HCT116 (cell line): ENCODE results near the gene SLC15A5. TPM values are rescaled to one million over a fixed set of nuclear protein-coding genes. Genes with fewer than 3 reads are reported as not detected.

Experiments
- ATAC-seq: fragments of 200-7000 bp; cut with Tn5 transposase; 2 replicates; pipeline ENCODE4 v1.9.1; 2020; ENCODE audit warnings: mild to moderate bottlenecking, moderate library complexity
- BruUV-seq: library from RNA; stranded (reverse); fragments of 400-500 nt; replicated peaks from 2 replicates; lab custom pipeline; 2021; lab: Mats Ljungman, UMichigan
- CTCF ChIA-PET: fragments of 300-600 bp; sonication (Branson Sonifier 250); formaldehyde crosslinking; loops from one replicate; lab custom pipeline; 2021; ENCODE audit warnings: antibody characterized with exemption; lab: Charles Lee
- POLR2A ChIA-PET: fragments of 300-600, 350-600 bp; sonication (Branson Sonifier 250); formaldehyde crosslinking; loops from one replicate; lab custom pipeline; 2021; ENCODE audit warnings: antibody characterized with exemption; lab: Charles Lee
- RAD21 ChIA-PET, 2 experiments: fragments of 300-600 bp; sonication (Branson Sonifier 250); formaldehyde crosslinking; loops; one replicate each; lab custom pipeline; 2023; ENCODE audit warnings: low total read pairs in 2 of 2; ENCODE audit not compliant: uncharacterized antibody in 2 of 2, unreplicated experiment in 2 of 2, low non-redundant PET in 1 of 2; lab: Charles Lee
- DNase-seq: peaks from one replicate; pipeline ENCODE4 v3.0.0-alpha.2; 2010; ENCODE audit warnings: low read depth, low spot score
- H2AFZ ChIP-seq: fragments of 200-600 bp; shearing (Covaris generic), sonication (generic); 2 replicates; pipeline ENCODE4 v1.6.1; 2017; ENCODE audit warnings: low read depth, mixed run types, mixed read lengths, antibody characterized with exemption, low read length; ENCODE audit not compliant: poor library complexity, severe bottlenecking
- H3K27ac ChIP-seq: 2 replicates; pipeline ENCODE4 v1.5.1; 2012; ENCODE audit warnings: low read depth, low read length
- H3K27me3 ChIP-seq: fragments of 200-600 bp; sonication (generic); 2 replicates; pipeline ENCODE4 v1.6.1; 2016; ENCODE audit warnings: mixed run types, low read length, mixed read lengths; ENCODE audit not compliant: insufficient read depth
- H3K36me3 ChIP-seq, 2 experiments: fragments of 200-500 bp in 1 of 2; fragments of 200-600 bp in 1 of 2; sonication (Bioruptor generic) in 1 of 2; sonication (generic) in 1 of 2; 2 replicates each; pipeline versions ENCODE4 v1.5.1 to v1.6.1; 2014 to 2016; ENCODE audit warnings: low read length in 2 of 2, inconsistent platforms in 1 of 2, mixed read lengths in 1 of 2, mixed run types in 1 of 2; ENCODE audit not compliant: insufficient read depth in 2 of 2, control insufficient read depth in 1 of 2
- H3K4me1 ChIP-seq, 2 experiments: fragments of 200-600 bp in 1 of 2; sonication (generic) in 1 of 2; 2 replicates each; pipeline versions ENCODE4 v1.5.1 to v1.6.1; 2012 to 2017; ENCODE audit warnings: low read length in 2 of 2, inconsistent platforms in 1 of 2, mild to moderate bottlenecking in 1 of 2, mixed read lengths in 1 of 2, mixed run types in 1 of 2, moderate library complexity in 1 of 2; ENCODE audit not compliant: insufficient read depth in 2 of 2, control insufficient read depth in 1 of 2
- H3K4me2 ChIP-seq: fragments of 200-600 bp; sonication (generic); 2 replicates; pipeline ENCODE4 v1.6.1; 2017; ENCODE audit warnings: mixed run types, low read length, mixed read lengths
- H3K4me3 ChIP-seq, 2 experiments: fragments of 200-600 bp in 1 of 2; sonication (generic) in 1 of 2; replicated peaks in 1 of 2; 2 replicates each; pipeline ENCODE4 v1.5.1; 2011 to 2016; ENCODE audit warnings: low read length in 2 of 2, control low read depth in 1 of 2, low read depth in 1 of 2, mild to moderate bottlenecking in 1 of 2, mixed read lengths in 1 of 2, mixed run types in 1 of 2
- H3K79me2 ChIP-seq: fragments of 200-600 bp; sonication (generic); 2 replicates; pipeline ENCODE4 v1.6.1; 2017; ENCODE audit warnings: mild to moderate bottlenecking, mixed run types, low read length, moderate library complexity, mixed read lengths; ENCODE audit not compliant: insufficient read depth
- H3K9ac ChIP-seq: fragments of 200-600 bp; sonication (generic); 2 replicates; pipeline ENCODE4 v1.6.1; 2016; ENCODE audit warnings: low read length, mixed read lengths
- H3K9me2 ChIP-seq: fragments of 200-600 bp; sonication (generic), shearing (Covaris generic); 2 replicates; pipeline ENCODE4 v1.6.1; 2017; ENCODE audit warnings: mixed run types, mild to moderate bottlenecking, moderate library complexity; ENCODE audit not compliant: insufficient read depth
- H3K9me3 ChIP-seq, 2 experiments: fragments of 200-500 bp in 1 of 2; fragments of 200-600 bp in 1 of 2; sonication (Bioruptor generic) in 1 of 2; sonication (generic) in 1 of 2; 2 replicates each; pipeline ENCODE4 v1.6.1; 2014 to 2017; ENCODE audit warnings: low read length in 2 of 2, mixed read lengths in 2 of 2, inconsistent platforms in 1 of 2, low read depth in 1 of 2, mild to moderate bottlenecking in 1 of 2, mixed run types in 1 of 2, moderate library complexity in 1 of 2; ENCODE audit not compliant: control insufficient read depth in 1 of 2, insufficient read depth in 1 of 2
- H4K20me1 ChIP-seq: fragments of 200-600 bp; sonication (generic), shearing (Covaris generic); 2 replicates; pipeline ENCODE4 v1.6.1; 2017; ENCODE audit warnings: mixed run types, mild to moderate bottlenecking, moderate library complexity; ENCODE audit not compliant: insufficient read depth
- CBX3 ChIP-seq: IDR thresholded peaks from 2 replicates; pipeline ENCODE4 v1.6.1; 2012; ENCODE audit warnings: low read depth
- EGR1 ChIP-seq: IDR thresholded peaks from 2 replicates; pipeline ENCODE4 v1.6.1; 2012; ENCODE audit warnings: low read depth
- ELF1 ChIP-seq: IDR thresholded peaks from 2 replicates; pipeline ENCODE4 v1.6.1; 2012; ENCODE audit warnings: low read depth, borderline replicate concordance
- EZH2phosphoT487 ChIP-seq: fragments of 200-600 bp; IDR thresholded peaks from 2 replicates; pipeline ENCODE4 v1.6.1; 2018; ENCODE audit warnings: antibody characterized with exemption, borderline replicate concordance
- FOSL1 ChIP-seq: IDR thresholded peaks from 2 replicates; pipeline ENCODE4 v1.6.1; 2012; ENCODE audit warnings: low read depth
- JUND ChIP-seq: IDR thresholded peaks from 2 replicates; pipeline ENCODE4 v1.6.1; 2012
- POLR2A ChIP-seq: IDR thresholded peaks from 2 replicates; pipeline ENCODE4 v1.7.0; 2011; ENCODE audit warnings: borderline replicate concordance; ENCODE audit not compliant: insufficient read depth, insufficient read length; ENCODE audit errors: extremely low read depth
- SIN3A ChIP-seq: IDR thresholded peaks from 2 replicates; pipeline ENCODE4 v1.6.1; 2012; ENCODE audit warnings: low read depth
- TCF7L2 ChIP-seq: IDR thresholded peaks from 2 replicates; pipeline ENCODE4 v1.7.0; 2011; ENCODE audit warnings: borderline replicate concordance, inconsistent platforms; ENCODE audit not compliant: insufficient read depth, insufficient read length; ENCODE audit errors: extremely low read depth
- YY1 ChIP-seq: IDR thresholded peaks from 2 replicates; pipeline ENCODE4 v1.6.1; 2011; ENCODE audit warnings: low read length, low read depth, moderate library complexity, mild to moderate bottlenecking; ENCODE audit not compliant: insufficient replicate concordance; ENCODE audit errors: extremely low read depth
- ZBTB33 ChIP-seq: IDR thresholded peaks from 2 replicates; pipeline ENCODE4 v1.6.1; 2011; ENCODE audit warnings: mild to moderate bottlenecking, low read length, moderate library complexity; ENCODE audit not compliant: insufficient replicate concordance; ENCODE audit errors: extremely low read depth
- intact Hi-C: fragments of 100-400 bp; cut with micrococcal nuclease; formaldehyde crosslinking; loops from 2 replicates; pipeline ENCODE4 v1.10.0; 2022
- total RNA-seq: library from RNA; stranded (reverse); gene quantifications from one replicate; pipeline ENCODE4 v1.2.1, GENCODE V29; 2021; ENCODE audit not compliant: unreplicated experiment
- TF ChIP-seq, protein P1 (sequence below), 3 experiments: fragments of 200-600 bp in 1 of 3; sonication (generic) in 1 of 3; IDR thresholded peaks in 2 of 3; conservative IDR thresholded peaks in 1 of 3; 2 replicates each; pipeline ENCODE4 v1.5.1; 2012 to 2017; ENCODE audit warnings: low read depth in 2 of 3, low read length in 2 of 3, antibody characterized with exemption in 1 of 3, borderline replicate concordance in 1 of 3, control low read depth in 1 of 3, mild to moderate bottlenecking in 1 of 3, mixed read lengths in 1 of 3, mixed run types in 1 of 3, moderate library complexity in 1 of 3; ENCODE audit not compliant: insufficient read depth in 1 of 3

SLC15A5 gene
- total RNA-seq, 1 experiment from 2014 or later = not detected

GRCh38 chr12:16307856-16308475, 30.5 kb upstream of the SLC15A5 start:
- no peak overlapping the region for H2AFZ ChIP-seq
- H3K27me3 ChIP-seq = no peaks in the 10 kb centered on the region
- H3K4me1 ChIP-seq = no peaks in the 10 kb centered on the region
- intact Hi-C loops = no loop called here
- DNase-seq (no peak), ATAC-seq (no peak)
- TF ChIP-seq EZH2phosphoT487 = no peak
- no peak for TF ChIP-seq ELF1
- TF ChIP-seq TCF7L2 = no peak
- no peak for TF ChIP-seq POLR2A
- no peak for TF ChIP-seq CBX3
- no peak for TF ChIP-seq JUND
- TF ChIP-seq SIN3A = no peak
- no peak for TF ChIP-seq YY1
- TF ChIP-seq ZBTB33 = no peak
- TF ChIP-seq, protein P1, sequence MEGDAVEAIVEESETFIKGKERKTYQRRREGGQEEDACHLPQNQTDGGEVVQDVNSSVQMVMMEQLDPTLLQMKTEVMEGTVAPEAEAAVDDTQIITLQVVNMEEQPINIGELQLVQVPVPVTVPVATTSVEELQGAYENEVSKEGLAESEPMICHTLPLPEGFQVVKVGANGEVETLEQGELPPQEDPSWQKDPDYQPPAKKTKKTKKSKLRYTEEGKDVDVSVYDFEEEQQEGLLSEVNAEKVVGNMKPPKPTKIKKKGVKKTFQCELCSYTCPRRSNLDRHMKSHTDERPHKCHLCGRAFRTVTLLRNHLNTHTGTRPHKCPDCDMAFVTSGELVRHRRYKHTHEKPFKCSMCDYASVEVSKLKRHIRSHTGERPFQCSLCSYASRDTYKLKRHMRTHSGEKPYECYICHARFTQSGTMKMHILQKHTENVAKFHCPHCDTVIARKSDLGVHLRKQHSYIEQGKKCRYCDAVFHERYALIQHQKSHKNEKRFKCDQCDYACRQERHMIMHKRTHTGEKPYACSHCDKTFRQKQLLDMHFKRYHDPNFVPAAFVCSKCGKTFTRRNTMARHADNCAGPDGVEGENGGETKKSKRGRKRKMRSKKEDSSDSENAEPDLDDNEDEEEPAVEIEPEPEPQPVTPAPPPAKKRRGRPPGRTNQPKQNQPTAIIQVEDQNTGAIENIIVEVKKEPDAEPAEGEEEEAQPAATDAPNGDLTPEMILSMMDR (IDR thresholded peaks at IDR 0.05 in 2 of 3, conservative IDR thresholded peaks at IDR 0.05 in 1 of 3; ENCODE audit: borderline replicate concordance in 1 of 3, insufficient read depth in 1 of 3, low read depth in 2 of 3, low read length in 2 of 3) = no peak
- no peak for TF ChIP-seq FOSL1
- no peak for TF ChIP-seq EGR1
- no peaks in the 10 kb centered on the region for H4K20me1 ChIP-seq
- no peak overlapping the region for H3K4me3 ChIP-seq
- no peak overlapping the region for H3K27ac ChIP-seq
- RAD21 ChIA-PET = no interaction called here
- no peak overlapping the region for H3K4me2 ChIP-seq
- POLR2A ChIA-PET = no interaction called here
- CTCF ChIA-PET = no interaction called here
- no peaks in the 10 kb centered on the region for H3K9me3 ChIP-seq
- no peaks in the 10 kb centered on the region for H3K79me2 ChIP-seq
- H3K9me2 ChIP-seq = no peaks in the 10 kb centered on the region
- no peak overlapping the region for H3K9ac ChIP-seq
- H3K36me3 ChIP-seq = no peaks in the 10 kb centered on the region
- no TSS peak for BruUV-seq
